Lower lobe of right lung (tissue), 2 donors: ENCODE results near the gene CPLX1. TPM values are rescaled to one million over a fixed set of nuclear protein-coding genes. Genes with fewer than 3 reads are reported as not detected.

Source experiments
- ATAC-seq, 2 donors: fragments of 200-7000 bp; cut with Tn5 transposase; one replicate each; pipeline ENCODE4 v1.9.1; 2020 to 2022; ENCODE audit warnings: mild to moderate bottlenecking in 2 of 2, moderate library complexity in 2 of 2
- DNase-seq: peaks from one replicate; pipeline ENCODE4 v3.0.0-alpha.2; 2020
- H3K27ac ChIP-seq: fragments of 200-600 bp; one replicate; pipeline ENCODE4 v1.8.0; 2022
- H3K27me3 ChIP-seq: fragments of 200-600 bp; one replicate; pipeline ENCODE4 v1.8.0; 2022; ENCODE audit warnings: low read depth
- H3K36me3 ChIP-seq: fragments of 200-600 bp; one replicate; pipeline ENCODE4 v1.8.0; 2022; ENCODE audit warnings: mild to moderate bottlenecking
- H3K4me1 ChIP-seq: fragments of 200-600 bp; one replicate; pipeline ENCODE4 v1.8.0; 2022
- H3K4me3 ChIP-seq: fragments of 200-600 bp; one replicate; pipeline ENCODE4 v1.8.0; 2022; ENCODE audit warnings: mild to moderate bottlenecking
- H3K9me3 ChIP-seq: fragments of 200-600 bp; one replicate; pipeline ENCODE4 v1.8.0; 2022
- intact Hi-C: fragments of 100-400 bp; cut with DNase I; formaldehyde crosslinking; loops from one replicate; pipeline ENCODE4 v1.11.0; 2022
- total RNA-seq: library from RNA; stranded (reverse); fragmentation: NEBNext Ultra II Directional; extraction: Animal tissue kit (Norgen Biotek cat#: 25700); gene quantifications from one replicate; pipeline ENCODE4 v1.2.1, GENCODE V29; 2021
- TF ChIP-seq, protein P1 (sequence below): fragments of 200-600 bp; IDR thresholded peaks from one replicate; pipeline ENCODE4 v1.8.0; 2022; ENCODE audit warnings: antibody characterized with exemption, mild to moderate bottlenecking
- donor health status: DM: no; HTN: yes; CAD: no; lungs with severe emphysema.

Gene CPLX1
- total RNA-seq, 1 donor from 2014 or later = 3.9 TPM

- Histone ChIP-seq H3K36me3 (no peaks in the 10 kb centered on the region), H3K27ac (no peak overlapping the region), H3K9me3 (no peaks in the 10 kb centered on the region), H3K4me3 (peak overlapping the region; percentile 27), H3K4me1 (peaks cover 23% of the 10 kb centered on the region), H3K27me3 (peaks cover 76% of the 10 kb centered on the region)
- ATAC-seq (peak; percentile 37 to 58), DNase-seq (peak; percentile 60)
- intact Hi-C loops = no loop called here
- TF ChIP-seq, protein P1, sequence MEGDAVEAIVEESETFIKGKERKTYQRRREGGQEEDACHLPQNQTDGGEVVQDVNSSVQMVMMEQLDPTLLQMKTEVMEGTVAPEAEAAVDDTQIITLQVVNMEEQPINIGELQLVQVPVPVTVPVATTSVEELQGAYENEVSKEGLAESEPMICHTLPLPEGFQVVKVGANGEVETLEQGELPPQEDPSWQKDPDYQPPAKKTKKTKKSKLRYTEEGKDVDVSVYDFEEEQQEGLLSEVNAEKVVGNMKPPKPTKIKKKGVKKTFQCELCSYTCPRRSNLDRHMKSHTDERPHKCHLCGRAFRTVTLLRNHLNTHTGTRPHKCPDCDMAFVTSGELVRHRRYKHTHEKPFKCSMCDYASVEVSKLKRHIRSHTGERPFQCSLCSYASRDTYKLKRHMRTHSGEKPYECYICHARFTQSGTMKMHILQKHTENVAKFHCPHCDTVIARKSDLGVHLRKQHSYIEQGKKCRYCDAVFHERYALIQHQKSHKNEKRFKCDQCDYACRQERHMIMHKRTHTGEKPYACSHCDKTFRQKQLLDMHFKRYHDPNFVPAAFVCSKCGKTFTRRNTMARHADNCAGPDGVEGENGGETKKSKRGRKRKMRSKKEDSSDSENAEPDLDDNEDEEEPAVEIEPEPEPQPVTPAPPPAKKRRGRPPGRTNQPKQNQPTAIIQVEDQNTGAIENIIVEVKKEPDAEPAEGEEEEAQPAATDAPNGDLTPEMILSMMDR = no peak
These were observed 33.9 kb downstream of the CPLX1 start for GRCh38 chr4:791898-792625.

GRCh38 chr4:791252-791897 lies 34.6 kb downstream of the CPLX1 start:
- H3K27ac ChIP-seq = no peak overlapping the region
- peaks cover 30% of the 10 kb centered on the region for H3K4me1 ChIP-seq
- intact Hi-C loops = no loop called here
- TF ChIP-seq, protein P1 = no peak
- H3K9me3 ChIP-seq = no peaks in the 10 kb centered on the region
- H3K27me3 ChIP-seq = peaks cover 81% of the 10 kb centered on the region
- ATAC-seq (no peak), DNase-seq (peak; percentile 28)
- no peak overlapping the region for H3K4me3 ChIP-seq
- H3K36me3 ChIP-seq = no peaks in the 10 kb centered on the region

DNA sequence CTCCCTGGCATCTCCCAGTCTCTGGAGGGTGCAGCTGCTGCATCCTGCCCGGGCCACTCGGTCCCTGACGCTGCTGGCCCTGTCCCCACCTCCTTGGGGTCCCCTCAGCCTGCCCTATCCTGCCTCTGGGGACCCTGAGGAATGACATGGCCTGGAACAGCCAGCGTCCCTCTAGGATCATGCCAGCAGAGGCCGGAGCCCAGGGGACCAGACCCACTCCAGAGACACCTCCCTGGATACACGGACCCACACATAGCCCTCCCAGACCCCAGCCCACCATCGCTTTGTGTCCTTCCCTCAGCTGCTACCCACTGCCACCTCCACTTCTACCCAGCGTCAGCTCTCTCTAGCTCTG lies 35.5 kb downstream of the CPLX1 start:
- ATAC-seq (no peak), DNase-seq (peak; percentile 30)
- H3K27ac ChIP-seq = no peak overlapping the region
- TF ChIP-seq, protein P1 = no peak
- intact Hi-C loops = no loop called here
- peaks cover 81% of the 10 kb centered on the region for H3K27me3 ChIP-seq
- H3K9me3 ChIP-seq = no peaks in the 10 kb centered on the region
- no peak overlapping the region for H3K4me3 ChIP-seq
- H3K4me1 ChIP-seq = peaks cover 38% of the 10 kb centered on the region
- no peaks in the 10 kb centered on the region for H3K36me3 ChIP-seq

- H3K9me3 ChIP-seq = no peaks in the 10 kb centered on the region
- intact Hi-C loops = no loop called here
- peaks cover 35% of the 10 kb centered on the region for H3K4me1 ChIP-seq
- TF ChIP-seq, protein P1 = no peak
- no peak overlapping the region for H3K4me3 ChIP-seq
- H3K27ac ChIP-seq = no peak overlapping the region
- no peaks in the 10 kb centered on the region for H3K36me3 ChIP-seq
- ATAC-seq (no peak), DNase-seq (peak; percentile 42)
- peaks cover 81% of the 10 kb centered on the region for H3K27me3 ChIP-seq
These were observed 36.1 kb downstream of the CPLX1 start for GRCh38 chr4:789571-790465.

DNA sequence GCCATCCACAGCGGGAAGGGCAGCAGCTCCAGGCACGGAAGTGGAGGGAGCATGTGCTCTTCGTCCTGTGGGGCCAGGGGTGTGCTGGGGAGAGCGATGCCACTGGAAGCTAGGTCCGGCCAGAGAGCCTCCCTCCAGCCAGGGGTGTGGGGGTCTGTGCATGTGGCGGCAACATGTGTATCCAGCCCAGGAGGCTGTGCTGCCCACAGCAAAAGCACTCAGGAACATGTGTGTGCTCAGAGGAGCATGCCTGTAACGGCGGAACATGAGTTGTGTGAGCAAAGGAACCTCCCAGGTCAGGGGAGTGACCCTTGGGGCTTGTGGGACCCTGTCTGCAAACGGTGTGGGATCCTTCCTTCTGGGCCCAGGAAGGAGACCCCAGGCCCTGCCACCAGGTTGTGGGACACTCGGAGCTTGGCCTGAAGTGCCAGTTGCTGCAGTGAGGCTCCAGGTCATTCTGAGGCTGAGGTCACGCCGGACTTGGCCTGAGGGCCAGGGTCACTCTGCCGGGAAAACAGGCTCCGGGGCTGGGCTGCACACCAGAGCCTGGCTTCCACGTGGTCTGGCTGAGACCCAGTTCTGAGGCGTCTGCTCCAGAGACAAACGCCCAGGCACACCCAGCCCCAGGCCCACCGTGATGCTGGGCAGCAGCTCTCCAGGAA lies 37.2 kb downstream of the CPLX1 start:
- no peak overlapping the region for H3K4me3 ChIP-seq
- no peaks in the 10 kb centered on the region for H3K9me3 ChIP-seq
- DNase-seq = peak; percentile 44
- intact Hi-C loops = no loop called here
- H3K27me3 ChIP-seq = peaks cover 77% of the 10 kb centered on the region
- no peaks in the 10 kb centered on the region for H3K36me3 ChIP-seq
- H3K4me1 ChIP-seq = peaks cover 32% of the 10 kb centered on the region
- H3K27ac ChIP-seq = no peak overlapping the region
- TF ChIP-seq, protein P1 = no peak
- no peak for ATAC-seq
